PC-3 (cell line): ENCODE measurements around the gene ERGIC3. TPM values are rescaled to one million over a fixed set of nuclear protein-coding genes. Genes with fewer than 3 reads are reported as not detected.
A peak's percentile ranks its signal among the peaks of the same experiment; 100 is the strongest.

Experiments used
- ATAC-seq: fragments of 200-7000 bp; cut with Tn5 transposase; 2 replicates; pipeline ENCODE4 v1.9.1; 2020; ENCODE audit warnings: mild to moderate bottlenecking, moderate library complexity
- BruUV-seq: library from RNA; stranded (reverse); fragments of 400-500 nt; replicated peaks from 2 replicates; lab custom pipeline; 2021; lab: Mats Ljungman, UMichigan
- CTCF ChIA-PET: fragments of 300-600 bp; sonication (Branson Sonifier 250); formaldehyde crosslinking; loops from one replicate; lab custom pipeline; 2022; ENCODE audit warnings: antibody characterized with exemption; lab: Charles Lee
- POLR2A ChIA-PET: fragments of 300-600 bp; sonication (Branson Sonifier 250); formaldehyde crosslinking; loops from one replicate; lab custom pipeline; 2022; ENCODE audit warnings: antibody characterized with exemption; ENCODE audit not compliant: unreplicated experiment; lab: Charles Lee
- DNase-seq: peaks from one replicate; pipeline ENCODE4 v3.0.0-alpha.2; 2015
- H2AFZ ChIP-seq: fragments of 300-600 bp; sonication (generic); 2 replicates; pipeline ENCODE4 v1.6.0; 2016; ENCODE audit warnings: antibody characterized with exemption, low read length
- H3F3A ChIP-seq: fragments of 300-600 bp; sonication (generic); one replicate; pipeline ENCODE4 v1.6.0; 2017; ENCODE audit warnings: antibody characterized with exemption, low read length, control low read depth, mild to moderate bottlenecking; ENCODE audit not compliant: unreplicated experiment
- H3K27ac ChIP-seq: fragments of 300-600 bp; sonication (generic); 2 replicates; pipeline ENCODE4 v1.5.1; 2016; ENCODE audit warnings: mild to moderate bottlenecking, low read length
- H3K27me3 ChIP-seq: fragments of 300-600 bp; sonication (generic); 2 replicates; pipeline ENCODE4 v1.6.1; 2016; ENCODE audit warnings: low read length, mixed read lengths
- H3K36me3 ChIP-seq: fragments of 300-600 bp; sonication (generic); 2 replicates; pipeline ENCODE4 v1.6.1; 2016; ENCODE audit warnings: low read depth, mixed run types, low read length, mixed read lengths
- H3K4me1 ChIP-seq: fragments of 300-600 bp; sonication (generic); 2 replicates; pipeline ENCODE4 v1.5.1; 2016; ENCODE audit warnings: low read length; ENCODE audit not compliant: insufficient read depth
- H3K4me2 ChIP-seq: fragments of 300-600 bp; sonication (generic); 2 replicates; pipeline ENCODE4 v1.6.0; 2016; ENCODE audit warnings: low read length
- H3K4me3 ChIP-seq: fragments of 300-600 bp; sonication (generic); 2 replicates; pipeline ENCODE4 v1.5.1; 2016; ENCODE audit warnings: mild to moderate bottlenecking, low read length, mixed read lengths
- H3K79me2 ChIP-seq: fragments of 300-600 bp; sonication (generic); 2 replicates; pipeline ENCODE4 v1.6.1; 2017; ENCODE audit warnings: low read length, mixed read lengths
- H3K9ac ChIP-seq: fragments of 300-600 bp; sonication (generic); 2 replicates; pipeline ENCODE4 v1.6.0; 2016; ENCODE audit warnings: mild to moderate bottlenecking, low read length
- H3K9me2 ChIP-seq: fragments of 300-600 bp; sonication (generic); replicated peaks from 2 replicates; pipeline ENCODE4 v1.6.1; 2016; ENCODE audit warnings: mixed run types, low read length, mixed read lengths
- H3K9me3 ChIP-seq: fragments of 300-600 bp; sonication (generic); 2 replicates; pipeline ENCODE4 v1.6.1; 2016; ENCODE audit warnings: low read length, mixed read lengths
- H4K20me1 ChIP-seq: fragments of 300-600 bp; sonication (generic); 2 replicates; pipeline ENCODE4 v1.6.1; 2016; ENCODE audit warnings: low read length, mixed read lengths
- CTCF ChIP-seq: fragments of 300-600 bp; sonication (generic); conservative IDR thresholded peaks from 2 replicates; pipeline ENCODE4 v1.5.1; 2017; ENCODE audit warnings: antibody characterized with exemption, low read depth, mild to moderate bottlenecking, low read length
- EZH2 ChIP-seq: fragments of 300-600 bp; sonication (generic); IDR thresholded peaks from one replicate; pipeline ENCODE4 v1.6.1; 2017; ENCODE audit warnings: antibody characterized with exemption, mild to moderate bottlenecking, low read length; ENCODE audit not compliant: unreplicated experiment
- EZH2phosphoT487 ChIP-seq: fragments of 300-600 bp; sonication (generic); IDR thresholded peaks from 2 replicates; pipeline ENCODE4 v1.6.1; 2018; ENCODE audit warnings: mild to moderate bottlenecking, antibody characterized with exemption, low read length, borderline replicate concordance
- intact Hi-C: fragments of 100-400 bp; cut with micrococcal nuclease; formaldehyde crosslinking; loops from 2 replicates; pipeline ENCODE4 v1.9.0; 2023
- total RNA-seq: library from RNA; depleted of rRNA; stranded (reverse); fragments of >200 nt; gene quantifications from 2 replicates; pipeline ENCODE4 v1.2.3, GENCODE V29; 2014

Gene ERGIC3
- total RNA-seq, 1 experiment from 2014 or later = 284 TPM

GRCh38 chr20:35578469-35578868, 36.6 kb downstream of the ERGIC3 start:
- Histone ChIP-seq H3K36me3 (peaks cover 14% of the 10 kb centered on the region), H4K20me1 (no peaks in the 10 kb centered on the region), H2AFZ (no peak overlapping the region), H3K27ac (no peak overlapping the region), H3K27me3 (no peaks in the 10 kb centered on the region), H3K4me2 (no peak overlapping the region), H3K4me3 (no peak overlapping the region), H3K9me2 (no peaks in the 10 kb centered on the region), H3K79me2 (no peaks in the 10 kb centered on the region), H3K4me1 (peaks cover 17% of the 10 kb centered on the region), H3F3A (no peaks in the 10 kb centered on the region), H3K9ac (no peak overlapping the region), H3K9me3 (no peaks in the 10 kb centered on the region)
- intact Hi-C loops = no loop called here
- ChIA-PET CTCF (no interaction called here), POLR2A (no interaction called here)
- no TSS peak for BruUV-seq
- DNase-seq = peak; percentile 20
- ATAC-seq = no peak
- no peak for TF ChIP-seq EZH2
- no peak for TF ChIP-seq CTCF

- Histone ChIP-seq H3K36me3 (peaks cover 10% of the 10 kb centered on the region), H3K27me3 (no peaks in the 10 kb centered on the region), H4K20me1 (no peaks in the 10 kb centered on the region), H3K9me3 (no peaks in the 10 kb centered on the region), H3K4me1 (peaks cover 17% of the 10 kb centered on the region), H3K9me2 (no peaks in the 10 kb centered on the region), H3K4me2 (no peak overlapping the region), H3K79me2 (no peaks in the 10 kb centered on the region), H3K27ac (no peak overlapping the region), H3K9ac (no peak overlapping the region), H2AFZ (no peak overlapping the region), H3F3A (no peaks in the 10 kb centered on the region), H3K4me3 (no peak overlapping the region)
- DNase-seq = no peak
- BruUV-seq = no TSS peak
- ChIA-PET POLR2A (interaction anchor here (0.6 kb wide), 1 partner anchor 322 kb away, joined by 4 read pairs; no protein-coding TSS in a partner anchor), CTCF (no interaction called here)
- intact Hi-C loops = no loop called here
- no peak for TF ChIP-seq EZH2
- no peak for TF ChIP-seq CTCF
- no peak for ATAC-seq
These were observed 37.3 kb downstream of the ERGIC3 start for GRCh38 chr20:35579196-35579595.

GRCh38 chr20:35582131-35582530, 40.3 kb downstream of the ERGIC3 start:
- ATAC-seq (no peak), DNase-seq (no peak)
- CTCF ChIA-PET = no interaction called here
- Histone ChIP-seq H3K4me2 (no peak overlapping the region), H3K4me3 (no peak overlapping the region), H3F3A (no peaks in the 10 kb centered on the region), H3K9me2 (no peaks in the 10 kb centered on the region), H3K9ac (no peak overlapping the region), H2AFZ (no peak overlapping the region), H3K27me3 (no peaks in the 10 kb centered on the region), H3K79me2 (no peaks in the 10 kb centered on the region), H3K27ac (no peak overlapping the region), H3K4me1 (peaks cover 8% of the 10 kb centered on the region; the same call in 1 of the 2 replicates), H3K9me3 (no peaks in the 10 kb centered on the region), H3K36me3 (no peaks in the 10 kb centered on the region; the same call in 1 of the 2 replicates), H4K20me1 (no peaks in the 10 kb centered on the region)
- BruUV-seq = no TSS peak
- intact Hi-C loops = no loop called here
- POLR2A ChIA-PET = no interaction called here
- no peak for TF ChIP-seq EZH2phosphoT487
- no peak for TF ChIP-seq CTCF
- TF ChIP-seq EZH2 = no peak
